ENCODE data around the gene CBFB.
"Not testable (repeated sequence)": the region's sequence is repeated elsewhere in the genome, so short reads cannot be mapped to it uniquely, and the experiment has no call there.

GRCh38 chr16:67122799-67123198 is 93.8 kb downstream of the CBFB start:
- not testable (repeated sequence) for TF ChIP-seq POLR2A, CTCF (IDR thresholded peaks at IDR 0.05)

All from adrenal gland (tissue), 5 donors.